BLaER1 treated with 17β-estradiol and CSF1 and Interleukin-3, amounts not matched to agents 10 nM and 100 nM (cell line): ENCODE results near the gene OSBPL10.

Experiments used
- H3K27ac ChIP-seq, 11 experiments: shearing (Covaris generic); formaldehyde crosslinking; 2 replicates each; pipeline ENCODE4 v1.8.1; 2022
- H3K27me3 ChIP-seq, 11 experiments: shearing (Covaris generic); formaldehyde crosslinking; 2 replicates each; pipeline ENCODE4 v1.8.1; 2022
- H3K36me3 ChIP-seq, 11 experiments: shearing (Covaris generic); formaldehyde crosslinking; 2 replicates each; pipeline ENCODE4 v1.8.1; 2022
- H3K4me1 ChIP-seq, 10 experiments: shearing (Covaris generic); formaldehyde crosslinking; 2 replicates each; pipeline ENCODE4 v1.8.1; 2022
- H3K4me2 ChIP-seq, 11 experiments: shearing (Covaris generic); formaldehyde crosslinking; 2 replicates each; pipeline ENCODE4 v1.8.1; 2022
- H3K4me3 ChIP-seq, 10 experiments: shearing (Covaris generic); formaldehyde crosslinking; 2 replicates each; pipeline ENCODE4 v1.8.1; 2022
- H3K9ac ChIP-seq, 11 experiments: shearing (Covaris generic); formaldehyde crosslinking; 2 replicates each; pipeline ENCODE4 v1.8.1; 2022
- H3K9me3 ChIP-seq, 11 experiments: shearing (Covaris generic); formaldehyde crosslinking; replicated peaks in 1 of 11; 2 replicates each; pipeline ENCODE4 v1.8.1; 2022
- H4K20me1 ChIP-seq, 11 experiments: shearing (Covaris generic); formaldehyde crosslinking; 2 replicates each; pipeline ENCODE4 v1.8.1; 2022
- Cebpa-rat ChIP-seq, 11 experiments: shearing (Covaris generic); IDR thresholded peaks; 2 replicates each; pipeline ENCODE4 v1.8.1; 2022

OSBPL10 gene

DNA sequence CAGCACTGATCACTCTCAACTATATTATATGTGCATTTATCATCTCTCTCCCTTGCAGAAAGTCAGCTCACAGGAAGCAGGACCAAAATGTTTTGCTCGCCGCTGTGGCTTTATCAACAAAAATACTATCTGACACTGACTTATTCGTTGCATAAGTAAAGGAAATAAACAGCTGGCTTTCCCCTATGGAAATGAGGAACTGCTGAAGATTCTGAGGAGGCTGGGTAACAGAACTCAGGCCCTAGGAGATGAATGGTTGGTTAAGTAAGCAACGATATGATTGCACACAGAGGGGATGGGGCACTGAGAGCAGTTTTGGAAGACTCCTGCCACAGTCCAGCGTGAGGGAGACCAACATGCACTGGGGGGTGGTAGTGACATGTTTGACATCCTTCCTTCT, 267.2 kb downstream of the OSBPL10 start:
- Histone ChIP-seq H3K27ac (peak overlapping the region in 7 of 11 experiments; percentile 30 to 67 (median 49); a peak in 14 of 22 replicates), H3K9me3 (peaks cover 0 to 11% (median 6%) of the 10 kb centered on the region in 11 experiments; a peak in 4 of 22 replicates), H3K4me2 (peak overlapping the region; percentile 56 to 86 (median 74)), H4K20me1 (no peaks in the 10 kb centered on the region; a peak in 1 of 22 replicates), H3K27me3 (no peaks in the 10 kb centered on the region), H3K9ac (peak overlapping the region in 4 of 11 experiments; percentile 14 to 30 (median 23); a peak in 2 of 22 replicates), H3K4me3 (peak overlapping the region in 2 of 10 experiments; percentile 20 to 35; a peak in 2 of 20 replicates), H3K36me3 (no peaks in the 10 kb centered on the region), H3K4me1 (peaks cover 32 to 47% (median 40%) of the 10 kb centered on the region in 10 experiments)
- TF ChIP-seq Cebpa-rat (IDR thresholded peaks at IDR 0.05), result peak in 3 of 11 experiments; percentile 23 to 46 (median 34); a peak in 2 of 22 replicates

DNA sequence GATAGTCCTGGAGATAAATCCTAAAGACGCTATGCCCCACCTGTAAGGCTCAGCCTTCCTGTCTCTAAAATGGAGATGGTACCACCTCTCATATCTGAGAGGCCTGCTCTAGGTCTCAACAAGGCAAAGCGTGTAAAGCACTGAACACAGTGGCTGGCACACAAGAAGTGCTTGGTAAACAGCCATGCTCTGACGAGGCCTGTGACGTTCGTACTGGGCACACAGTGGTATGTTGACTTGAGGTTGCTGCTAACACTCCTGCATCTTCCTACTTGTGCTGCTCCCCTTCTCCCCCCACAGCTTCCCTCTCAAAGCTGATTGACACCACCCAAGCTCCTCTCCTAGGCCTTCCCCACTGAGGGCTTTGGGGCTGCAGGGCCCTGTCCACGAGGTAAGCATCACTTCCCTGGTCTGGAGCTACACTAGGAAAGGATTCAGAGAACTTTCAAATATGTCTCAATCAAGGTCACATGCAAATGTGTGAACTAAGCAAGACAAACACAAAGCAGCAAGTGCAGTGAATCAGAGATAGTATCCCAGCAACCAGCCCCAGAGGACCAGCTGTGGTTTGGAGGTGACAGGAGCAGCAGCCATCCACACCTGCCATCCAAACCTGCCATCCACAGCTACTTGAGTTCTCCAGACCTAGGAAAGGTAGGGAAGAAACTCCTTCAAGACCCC, 270.8 kb downstream of the OSBPL10 start:
- no peak overlapping the region for H3K4me3 ChIP-seq
- peaks cover 0 to 11% (median 6%) of the 10 kb centered on the region in 11 experiments; a peak in 4 of 22 replicates for H3K9me3 ChIP-seq
- H3K4me1 ChIP-seq, result peaks cover 33 to 50% (median 43%) of the 10 kb centered on the region in 10 experiments
- no peak overlapping the region for H3K27ac ChIP-seq
- H3K9ac ChIP-seq, result no peak overlapping the region
- no peaks in the 10 kb centered on the region; a peak in 1 of 22 replicates for H4K20me1 ChIP-seq
- peak overlapping the region; percentile 24 to 92 (median 78); a peak in 21 of 22 replicates for H3K4me2 ChIP-seq
- TF ChIP-seq Cebpa-rat (IDR thresholded peaks at IDR 0.05), result no peak
- no peaks in the 10 kb centered on the region for H3K36me3 ChIP-seq
- no peaks in the 10 kb centered on the region; a peak in 1 of 22 replicates for H3K27me3 ChIP-seq

DNA sequence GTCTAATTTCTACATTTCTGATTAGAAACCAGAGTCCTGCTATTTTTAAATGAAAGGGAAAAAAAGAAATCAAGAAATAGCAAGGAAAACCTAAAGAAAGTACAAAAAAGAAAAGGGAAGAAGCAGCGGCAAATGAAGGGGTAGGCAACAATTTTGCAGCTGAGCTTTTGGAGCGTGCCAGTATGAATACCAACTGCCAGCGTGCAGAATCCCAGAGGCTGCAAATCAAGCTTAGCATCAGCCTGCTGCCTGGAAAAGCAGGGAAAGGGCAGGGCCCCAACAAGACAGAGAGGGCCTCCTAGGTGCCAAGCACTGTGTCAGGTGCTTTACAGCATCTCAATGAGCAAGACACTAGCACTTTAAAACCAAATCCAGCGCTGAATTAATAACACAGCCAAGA, 271.5 kb downstream of the OSBPL10 start:
- TF ChIP-seq Cebpa-rat (IDR thresholded peaks at IDR 0.05), result no peak
- Histone ChIP-seq H3K4me2 (peak overlapping the region; percentile 24 to 92 (median 78)), H3K4me1 (peaks cover 36 to 49% (median 39%) of the 10 kb centered on the region in 10 experiments), H3K27ac (peak overlapping the region in 1 of 11 experiments; percentile 5; a peak in 1 of 22 replicates), H3K27me3 (no peaks in the 10 kb centered on the region; a peak in 1 of 22 replicates), H3K4me3 (no peak overlapping the region), H3K36me3 (no peaks in the 10 kb centered on the region), H4K20me1 (no peaks in the 10 kb centered on the region; a peak in 1 of 22 replicates), H3K9ac (no peak overlapping the region; a peak in 1 of 22 replicates), H3K9me3 (peaks cover 0 to 11% (median 6%) of the 10 kb centered on the region in 11 experiments; a peak in 4 of 22 replicates)

DNA sequence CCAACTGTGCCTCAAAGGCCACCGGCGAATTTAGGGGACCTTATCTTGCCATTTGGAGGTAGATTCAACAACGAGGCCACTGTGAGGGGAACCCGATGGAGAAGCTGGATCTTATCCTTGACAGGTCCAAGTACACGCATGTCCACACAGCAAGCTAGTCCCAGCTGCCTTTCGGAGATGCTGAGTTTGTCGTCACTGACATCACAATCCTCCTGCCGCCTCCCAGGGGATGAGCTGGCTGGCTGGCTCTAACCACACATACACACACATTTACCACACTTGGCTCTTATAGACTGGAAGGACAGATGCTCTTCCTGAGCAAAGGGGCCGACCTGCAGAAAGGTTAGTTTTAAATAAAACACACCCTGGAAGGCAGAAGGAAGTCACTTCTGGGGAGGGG, 272.1 kb downstream of the OSBPL10 start:
- peak overlapping the region; percentile 24 to 92 (median 78); a peak in 21 of 22 replicates for H3K4me2 ChIP-seq
- H3K9ac ChIP-seq, result no peak overlapping the region
- no peak overlapping the region for H3K27ac ChIP-seq
- H4K20me1 ChIP-seq, result no peaks in the 10 kb centered on the region; a peak in 1 of 22 replicates
- H3K9me3 ChIP-seq, result peaks cover 0 to 11% (median 6%) of the 10 kb centered on the region in 11 experiments; a peak in 4 of 22 replicates
- TF ChIP-seq Cebpa-rat (IDR thresholded peaks at IDR 0.05), result no peak
- no peaks in the 10 kb centered on the region; a peak in 1 of 22 replicates for H3K27me3 ChIP-seq
- H3K4me3 ChIP-seq, result no peak overlapping the region
- peaks cover 32 to 46% (median 34%) of the 10 kb centered on the region in 10 experiments for H3K4me1 ChIP-seq
- H3K36me3 ChIP-seq, result no peaks in the 10 kb centered on the region

DNA sequence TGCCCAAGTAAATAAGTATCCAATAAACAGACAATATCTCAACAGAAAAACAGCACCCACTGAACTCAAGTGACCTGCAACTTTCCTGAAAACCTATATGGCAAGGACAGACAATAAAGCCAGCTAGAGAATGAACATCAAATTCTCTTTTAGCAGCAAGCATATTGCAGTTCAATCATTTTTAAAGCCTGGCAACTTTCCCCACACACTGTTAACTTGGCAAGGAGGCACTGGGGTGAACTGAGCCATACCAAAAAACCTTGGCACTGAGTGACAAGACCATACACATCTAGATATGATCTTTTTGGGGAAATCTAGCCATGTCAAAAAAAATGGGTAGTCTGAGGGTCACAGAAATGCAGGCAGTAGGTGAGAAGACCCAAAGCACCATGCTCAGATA, 273.8 kb downstream of the OSBPL10 start:
- no peak overlapping the region for H3K9ac ChIP-seq
- no peak overlapping the region for H3K27ac ChIP-seq
- H3K27me3 ChIP-seq, result no peaks in the 10 kb centered on the region; a peak in 1 of 22 replicates
- H4K20me1 ChIP-seq, result no peaks in the 10 kb centered on the region; a peak in 1 of 22 replicates
- no peak overlapping the region for H3K4me3 ChIP-seq
- H3K4me1 ChIP-seq, result peaks cover 21 to 33% (median 26%) of the 10 kb centered on the region in 10 experiments; a peak in 19 of 20 replicates
- H3K36me3 ChIP-seq, result no peaks in the 10 kb centered on the region
- H3K4me2 ChIP-seq, result no peak overlapping the region
- no peak for TF ChIP-seq Cebpa-rat (IDR thresholded peaks at IDR 0.05)
- H3K9me3 ChIP-seq, result peaks cover 0 to 5% (median 3%) of the 10 kb centered on the region in 11 experiments; a peak in 4 of 22 replicates

DNA sequence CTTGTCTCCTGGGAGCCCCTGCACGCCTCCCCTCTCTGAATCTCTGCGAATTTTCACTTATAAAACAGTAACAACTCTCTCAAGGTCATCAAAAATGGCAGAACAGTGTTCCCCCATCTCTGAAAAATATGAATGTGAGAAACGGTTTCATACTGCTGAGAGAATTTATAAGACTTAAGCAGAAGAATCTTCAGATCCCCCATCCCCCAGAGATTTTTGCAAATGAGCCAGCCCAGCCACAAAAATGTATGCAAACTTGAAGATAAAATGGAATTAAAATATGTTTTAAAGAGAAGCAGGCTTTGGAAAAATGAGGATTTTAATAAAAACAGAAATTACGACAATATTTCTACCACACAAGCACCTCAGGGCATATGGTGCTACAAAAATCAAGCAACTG, 275.3 kb downstream of the OSBPL10 start:
- H3K27ac ChIP-seq, result no peak overlapping the region
- H3K27me3 ChIP-seq, result no peaks in the 10 kb centered on the region; a peak in 1 of 22 replicates
- H3K4me1 ChIP-seq, result peaks cover 21 to 31% (median 23%) of the 10 kb centered on the region in 10 experiments; a peak in 19 of 20 replicates

DNA sequence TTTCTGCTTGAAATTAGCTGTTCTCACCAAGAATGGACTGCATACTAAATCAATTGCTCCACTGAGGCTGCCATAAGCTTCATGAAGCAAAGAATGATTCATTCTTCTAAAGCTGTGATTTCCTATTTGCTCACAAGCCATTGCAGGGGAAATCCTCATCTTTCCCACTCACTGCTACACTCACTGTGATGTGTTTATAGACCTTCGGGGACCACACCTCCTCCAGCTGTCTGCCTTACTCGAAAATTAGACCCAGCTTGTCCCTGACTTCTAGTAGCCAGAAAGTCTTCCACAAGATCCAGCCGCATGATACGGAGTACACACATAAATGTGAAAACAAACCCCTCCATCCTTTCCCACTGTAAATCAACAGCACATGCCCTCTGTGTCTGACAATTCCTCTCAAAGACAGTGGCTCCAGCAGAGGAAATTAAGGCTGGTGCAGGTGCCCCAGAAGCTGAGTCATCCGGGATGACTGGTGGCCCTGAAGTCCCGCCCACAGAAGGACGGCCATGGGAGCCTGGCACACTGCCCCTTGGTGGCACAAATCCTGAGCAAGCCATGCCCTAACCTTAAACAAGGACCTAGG, 276.4 kb downstream of the OSBPL10 start:
- H3K9me3 ChIP-seq, result no peaks in the 10 kb centered on the region
- H3K27me3 ChIP-seq, result no peaks in the 10 kb centered on the region; a peak in 1 of 22 replicates
- no peak overlapping the region for H3K4me3 ChIP-seq
- no peaks in the 10 kb centered on the region; a peak in 1 of 22 replicates for H4K20me1 ChIP-seq
- peaks cover 11 to 20% (median 14%) of the 10 kb centered on the region in 10 experiments; a peak in 19 of 20 replicates for H3K4me1 ChIP-seq
- H3K27ac ChIP-seq, result no peak overlapping the region
- no peak for TF ChIP-seq Cebpa-rat (IDR thresholded peaks at IDR 0.05)
- H3K9ac ChIP-seq, result no peak overlapping the region
- H3K36me3 ChIP-seq, result no peaks in the 10 kb centered on the region
- H3K4me2 ChIP-seq, result peak overlapping the region in 7 of 11 experiments; percentile 4 to 44 (median 15); a peak in 7 of 22 replicates

More for the DNA sequence above, 275.3 kb downstream of the OSBPL10 start:
- Histone ChIP-seq H3K36me3 (no peaks in the 10 kb centered on the region), H3K9me3 (no peaks in the 10 kb centered on the region), H3K9ac (no peak overlapping the region), H3K4me2 (no peak overlapping the region), H4K20me1 (no peaks in the 10 kb centered on the region; a peak in 1 of 22 replicates), H3K4me3 (no peak overlapping the region)
- TF ChIP-seq Cebpa-rat (IDR thresholded peaks at IDR 0.05), result no peak

DNA sequence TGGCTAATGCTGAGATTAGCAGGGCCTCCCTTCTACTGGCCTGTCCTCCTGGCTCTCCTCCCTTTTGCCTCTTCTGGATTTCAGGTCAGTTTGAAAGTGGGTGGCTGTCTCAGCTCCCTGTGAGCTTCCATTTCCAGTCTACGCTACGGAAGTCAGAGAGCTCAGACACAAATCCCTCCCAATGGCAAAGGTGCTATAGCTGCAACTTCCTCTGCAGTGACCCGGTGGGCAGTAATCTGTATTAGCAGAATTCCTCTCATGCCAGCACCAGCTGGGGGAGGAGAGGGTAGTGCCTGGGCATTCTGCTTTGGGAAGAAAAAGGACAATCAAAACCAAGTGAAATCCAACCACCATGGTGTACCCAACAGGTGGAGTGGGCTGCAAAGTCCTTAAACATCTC, 276.9 kb downstream of the OSBPL10 start:
- Histone ChIP-seq H3K36me3 (no peaks in the 10 kb centered on the region), H3K27ac (no peak overlapping the region), H3K4me1 (peaks cover 6 to 15% (median 8%) of the 10 kb centered on the region in 10 experiments; a peak in 19 of 20 replicates), H3K27me3 (no peaks in the 10 kb centered on the region; a peak in 1 of 22 replicates), H3K9me3 (no peaks in the 10 kb centered on the region), H4K20me1 (no peaks in the 10 kb centered on the region), H3K9ac (no peak overlapping the region), H3K4me2 (0 out of 22 replicates have a peak overlapping the region, but pooled peaks of 1 of the 11 experiments have one; percentile 8), H3K4me3 (no peak overlapping the region)
- TF ChIP-seq Cebpa-rat (IDR thresholded peaks at IDR 0.05), result no peak

DNA sequence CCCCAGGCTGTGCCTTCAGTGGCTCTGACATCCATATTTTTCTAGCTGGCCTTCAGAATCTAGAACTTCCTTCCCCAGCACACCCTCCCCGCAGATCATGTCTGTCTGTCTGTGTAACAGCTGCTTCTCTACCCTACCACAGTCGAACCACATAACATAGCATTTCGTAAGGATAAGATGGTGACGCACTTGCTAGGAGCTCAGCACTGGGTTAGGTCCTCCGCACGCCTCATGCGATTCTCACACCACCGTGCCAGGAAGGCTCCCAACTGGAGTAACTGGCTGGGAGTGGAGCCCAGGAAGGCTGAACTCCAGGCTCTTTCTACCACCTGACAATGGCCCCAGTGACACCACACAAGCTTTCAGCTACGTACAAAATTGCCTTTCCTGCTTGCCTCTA, 279.8 kb downstream of the OSBPL10 start:
- Histone ChIP-seq H3K9me3 (no peaks in the 10 kb centered on the region), H3K4me2 (peak overlapping the region in 1 of 11 experiments; percentile 12; a peak in 2 of 22 replicates), H3K36me3 (no peaks in the 10 kb centered on the region), H3K9ac (no peak overlapping the region), H3K27me3 (no peaks in the 10 kb centered on the region), H3K4me3 (no peak overlapping the region), H3K27ac (no peak overlapping the region), H4K20me1 (no peaks in the 10 kb centered on the region), H3K4me1 (peaks cover 0 to 9% (median 5%) of the 10 kb centered on the region in 10 experiments; a peak in 7 of 20 replicates)
- no peak for TF ChIP-seq Cebpa-rat (IDR thresholded peaks at IDR 0.05)
